GM20431 (cell line): ENCODE data around the gene SNRPB.

Experiments used
- in situ Hi-C: fragments of 300-500 bp; cut with MseI, MboI; formaldehyde crosslinking; loops from one replicate; pipeline ENCODE4 v1.15.0; 2020; ENCODE audit warnings: low sequenced_read_pairs; ENCODE audit not compliant: unreplicated experiment

The SNRPB gene

DNA sequence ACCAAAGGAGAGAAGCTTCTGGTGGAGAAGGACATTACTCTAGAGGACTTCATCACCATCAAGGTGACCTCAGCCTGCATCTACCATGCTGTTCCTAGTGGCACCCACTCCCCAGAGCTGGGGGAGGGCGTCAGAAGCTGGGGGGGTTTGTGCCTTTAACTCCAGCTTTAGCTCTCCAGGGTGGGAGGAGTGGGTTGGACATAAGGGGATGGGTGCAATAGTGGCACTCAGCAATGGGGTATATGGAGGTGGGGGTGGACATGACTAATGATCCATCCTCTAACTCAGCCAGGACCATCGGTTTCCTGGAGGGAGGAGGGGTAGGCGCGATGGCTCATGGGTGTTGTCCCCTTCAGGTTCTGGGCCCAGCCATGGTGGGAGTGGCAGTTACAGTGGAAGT is 40.1 kb downstream of the SNRPB start:
- in situ Hi-C loops = no loop called here

DNA sequence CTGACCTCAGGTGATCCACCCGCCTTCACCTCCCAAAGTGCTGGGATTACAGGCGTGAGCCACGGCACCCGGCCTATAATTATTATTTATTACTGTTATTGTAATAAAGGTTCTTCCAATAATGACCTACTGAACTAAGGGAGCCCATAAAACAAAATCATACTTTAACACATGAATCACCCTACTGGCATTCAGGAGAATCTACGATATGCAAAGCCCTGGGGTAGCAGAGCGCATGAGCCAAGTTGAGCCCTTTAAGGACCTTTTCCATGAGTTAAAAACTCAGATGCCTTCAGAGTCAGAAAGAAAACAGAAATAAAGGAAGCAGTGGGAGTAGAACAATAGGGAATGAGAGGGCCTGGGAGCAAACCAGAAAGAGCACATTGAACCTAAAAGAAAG is 41.5 kb downstream of the SNRPB start:
- in situ Hi-C loops = no loop called here

DNA sequence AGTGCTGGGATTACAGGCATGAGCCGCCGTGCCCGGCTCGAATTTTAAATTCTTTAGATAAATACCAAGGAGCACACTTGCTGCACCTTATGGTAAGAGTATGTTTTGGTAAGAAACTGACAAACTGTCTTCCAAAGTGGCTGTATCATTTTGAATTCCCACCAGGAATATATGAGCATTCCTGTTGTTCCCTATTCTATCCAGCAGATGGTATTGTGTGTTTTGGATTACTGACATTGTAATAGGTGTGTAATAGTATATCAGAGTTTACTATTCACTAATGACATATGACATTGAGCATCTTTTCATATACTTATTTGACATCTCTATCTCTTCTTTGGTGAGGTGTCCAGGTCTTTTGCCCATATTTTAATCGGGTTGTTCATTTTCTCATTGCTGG is 49.3 kb downstream of the SNRPB start:
- in situ Hi-C loops = no loop called here

- in situ Hi-C loops = no loop called here
Observed at GRCh38 chr20:2420510-2420909, 50.1 kb downstream of the SNRPB start.

DNA sequence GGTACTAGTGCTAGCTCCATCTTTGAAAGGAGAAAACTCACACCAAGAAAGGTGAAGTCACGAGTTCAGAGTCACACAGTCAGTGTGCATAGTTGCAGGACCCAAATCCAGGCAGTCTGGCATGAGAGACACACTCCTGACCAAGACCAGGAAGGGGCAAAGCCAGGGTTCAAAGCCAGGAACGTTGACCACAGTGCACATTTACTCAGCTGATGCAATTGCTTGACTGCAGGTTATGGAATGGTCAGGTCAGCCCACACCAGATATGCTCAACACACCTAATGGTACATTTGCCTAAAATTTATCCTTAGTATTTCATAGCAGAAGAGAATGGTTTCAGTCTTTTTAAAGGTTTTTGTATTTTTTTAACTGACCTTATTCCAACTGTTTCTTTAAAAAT is 52.2 kb downstream of the SNRPB start:
- in situ Hi-C loops = no loop called here

GRCh38 chr20:2417213-2417541 is 53.4 kb downstream of the SNRPB start:
- in situ Hi-C loops = no loop called here

DNA sequence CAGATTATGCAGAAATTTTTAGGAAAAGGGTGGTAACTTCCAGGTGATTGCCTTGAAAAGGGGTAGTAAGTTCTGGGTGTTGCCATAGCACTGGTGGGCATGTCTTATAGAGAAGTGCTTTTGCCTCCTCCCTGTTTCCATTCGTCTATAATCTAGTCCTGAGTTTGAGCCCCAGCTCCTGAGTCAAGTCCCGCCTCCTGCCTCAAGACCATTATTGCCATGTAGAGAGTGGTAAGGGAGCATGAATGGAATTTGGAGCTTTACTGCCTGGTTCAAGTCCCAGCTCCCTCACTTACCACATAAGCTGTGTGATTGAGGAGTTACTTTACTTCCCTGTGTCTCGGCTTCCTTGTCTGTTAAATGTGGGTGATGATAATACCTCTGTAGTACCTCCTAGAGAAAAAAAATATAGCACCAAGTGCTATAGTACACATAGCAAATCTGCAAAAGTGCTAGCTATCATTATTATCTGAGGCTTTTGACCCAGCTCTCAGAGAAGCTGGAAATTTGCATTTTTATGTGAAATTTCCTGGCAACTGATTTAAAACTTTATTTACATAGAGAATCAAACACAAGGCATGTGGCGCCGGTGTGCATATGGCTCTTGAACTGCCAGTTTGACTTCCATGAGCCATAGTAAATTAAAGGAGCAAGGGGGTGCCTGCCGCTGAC is 53.9 kb downstream of the SNRPB start:
- in situ Hi-C loops = no loop called here
